Endothelial cell of umbilical vein (primary cell): ENCODE data around the gene CCIN. TPM values are rescaled to one million over a fixed set of nuclear protein-coding genes. Genes with fewer than 3 reads are reported as not detected.

Source experiments
- BruUV-seq: library from RNA; stranded (reverse); fragments of 400-500 nt; replicated peaks from 2 replicates; lab custom pipeline; 2021; lab: Mats Ljungman, UMichigan
- CTCF ChIA-PET: fragments of 300-600, 350-600 bp; sonication (Branson Sonifier 250); formaldehyde crosslinking; loops from one replicate; lab custom pipeline; 2021; ENCODE audit warnings: antibody characterized with exemption, inconsistent platforms; lab: Charles Lee
- POLR2A ChIA-PET: fragments of 300-600, 350-600 bp; sonication (Branson Sonifier 250); formaldehyde crosslinking; loops from one replicate; lab custom pipeline; 2021; ENCODE audit warnings: antibody characterized with exemption, inconsistent platforms; lab: Charles Lee
- DNase-seq: peaks from one replicate; pipeline ENCODE4 v3.0.0-alpha.2; 2011; ENCODE audit warnings: low read depth, low spot score
- FAIRE-seq: peaks from 2 replicates; lab custom pipeline; 2011; peaks lifted over from hg19 to GRCh38; lab: Jason Lieb, UNC
- H2AFZ ChIP-seq: 2 replicates; pipeline ENCODE4 v1.6.0; 2012; ENCODE audit warnings: low read depth, low read length, control low read depth, inconsistent platforms
- H3K27ac ChIP-seq: 2 replicates; pipeline ENCODE4 v1.5.1; 2011; ENCODE audit warnings: low read depth, mild to moderate bottlenecking, control low read depth, low read length, moderate library complexity; ENCODE audit not compliant: insufficient read depth
- H3K27me3 ChIP-seq, 2 experiments: 2 replicates each; pipeline versions ENCODE4 v1.6.0 to v1.6.1; 2011; ENCODE audit warnings: low read length in 2 of 2, mixed read lengths in 1 of 2; ENCODE audit not compliant: control insufficient read depth in 2 of 2, insufficient read depth in 2 of 2
- H3K36me3 ChIP-seq, 2 experiments: 2 replicates in 1 of 2; 3 replicates in 1 of 2; pipeline ENCODE4 v1.5.1; 2011; ENCODE audit warnings: low read length in 2 of 2, mild to moderate bottlenecking in 1 of 2, moderate library complexity in 1 of 2; ENCODE audit not compliant: control insufficient read depth in 2 of 2, insufficient read depth in 2 of 2; ENCODE audit errors: extremely low read depth in 1 of 2
- H3K4me1 ChIP-seq: 3 replicates; pipeline ENCODE4 v1.5.1; 2011; ENCODE audit warnings: mild to moderate bottlenecking, low read length; ENCODE audit not compliant: control insufficient read depth, insufficient read depth; ENCODE audit errors: extremely low read depth
- H3K4me2 ChIP-seq: 2 replicates; pipeline ENCODE4 v1.6.1; 2011; ENCODE audit warnings: low read length, control low read depth, mixed read lengths; ENCODE audit not compliant: insufficient read depth
- H3K4me3 ChIP-seq, 3 experiments: fragments of 200-600 bp in 1 of 3; sonication (generic), shearing (Covaris generic) in 1 of 3; replicated peaks in 1 of 3; 2 replicates each; pipeline ENCODE4 v1.5.1; 2011 to 2016; ENCODE audit warnings: control low read depth in 3 of 3, low read length in 3 of 3, mild to moderate bottlenecking in 2 of 3, inconsistent platforms in 1 of 3, low read depth in 1 of 3, moderate library complexity in 1 of 3; ENCODE audit not compliant: insufficient read depth in 1 of 3
- H3K79me2 ChIP-seq: 2 replicates; pipeline ENCODE4 v1.6.0; 2012; ENCODE audit warnings: low read length, inconsistent platforms; ENCODE audit not compliant: control insufficient read depth, insufficient read depth
- H3K9ac ChIP-seq: replicated peaks from 2 replicates; pipeline ENCODE3; 2011; ENCODE audit warnings: low read length, control low read depth; ENCODE audit not compliant: insufficient read depth; ENCODE audit errors: extremely low read depth
- H3K9me1 ChIP-seq: replicated peaks from 3 replicates; pipeline ENCODE4 v1.6.0; 2011; ENCODE audit warnings: mild to moderate bottlenecking, low read length; ENCODE audit not compliant: control insufficient read depth, insufficient read depth; ENCODE audit errors: extremely low read depth
- H3K9me3 ChIP-seq: replicated peaks from 2 replicates; pipeline ENCODE4 v1.5.1; 2012; ENCODE audit warnings: low read length, inconsistent platforms; ENCODE audit not compliant: control insufficient read depth, insufficient read depth
- H4K20me1 ChIP-seq: replicated peaks from 2 replicates; pipeline ENCODE3; 2011; ENCODE audit warnings: mild to moderate bottlenecking, low read length; ENCODE audit not compliant: control insufficient read depth, insufficient read depth; ENCODE audit errors: extremely low read depth
- CTCF ChIP-seq, 2 donors: IDR thresholded peaks; 1 replicate in 1 of 2; 2 replicates in 1 of 2; pipeline ENCODE4 v1.5.1; 2011; ENCODE audit warnings: low read length in 2 of 2, mild to moderate bottlenecking in 2 of 2, moderate library complexity in 2 of 2, control low read depth in 1 of 2, inconsistent platforms in 1 of 2, low read depth in 1 of 2; ENCODE audit not compliant: insufficient read depth in 1 of 2; ENCODE audit errors: extremely low read depth in 1 of 2
- EZH2 ChIP-seq: IDR thresholded peaks from 2 replicates; pipeline ENCODE4 v1.6.1; 2012; ENCODE audit warnings: borderline replicate concordance, low read depth, mild to moderate bottlenecking, moderate library complexity, low read length, inconsistent platforms; ENCODE audit not compliant: severe bottlenecking
- FOS ChIP-seq: IDR thresholded peaks from 2 replicates; pipeline ENCODE4 v1.6.1; 2011; ENCODE audit warnings: mild to moderate bottlenecking, low read length, moderate library complexity, borderline replicate concordance; ENCODE audit not compliant: insufficient read depth
- GATA2 ChIP-seq: IDR thresholded peaks from 2 replicates; pipeline ENCODE4 v1.7.0; 2011; ENCODE audit warnings: low read depth, mild to moderate bottlenecking, moderate library complexity, mixed read lengths, low read length; ENCODE audit not compliant: insufficient read length, insufficient read depth
- JUN ChIP-seq: IDR thresholded peaks from 2 replicates; pipeline ENCODE4 v1.6.1; 2011; ENCODE audit warnings: borderline replicate concordance, low read depth; ENCODE audit not compliant: insufficient read length, insufficient read depth
- MYC ChIP-seq: IDR thresholded peaks from one replicate; pipeline ENCODE4 v1.6.1; 2011; ENCODE audit warnings: mild to moderate bottlenecking, low read depth, low read length
- POLR2A ChIP-seq: IDR thresholded peaks from 2 replicates; pipeline ENCODE4 v1.6.1; 2012; ENCODE audit warnings: low read depth, mild to moderate bottlenecking, control low read depth, low read length
- POLR2AphosphoS5 ChIP-seq: IDR thresholded peaks from 2 replicates; pipeline ENCODE4 v1.6.1; 2012; ENCODE audit warnings: low read depth, mild to moderate bottlenecking, control low read depth, low read length, moderate library complexity; ENCODE audit not compliant: insufficient read depth
- dilution Hi-C: fragments of 300-500 bp; cut with MboI; formaldehyde crosslinking; loops from one replicate; pipeline ENCODE4 v1.15.0; 2019; ENCODE audit warnings: low sequenced_read_pairs; ENCODE audit not compliant: extremely low pct_ligation_motif_present
- intact Hi-C: fragments of 100-400 bp; cut with micrococcal nuclease; formaldehyde crosslinking; loops from one replicate; pipeline ENCODE4 v1.10.0; 2022
- polyA plus RNA-seq, 4 experiments: library from polyadenylated mRNA; depleted of rRNA in 3 of 4; stranded (reverse) in 3 of 4; unstranded in 1 of 4; fragments of >200 nt; gene quantifications; 2 replicates each; pipeline versions ENCODE4 v1.2.1 to v1.2.3, GENCODE V29; 2011 to 2012; ENCODE audit warnings: missing spikeins in 1 of 4
- total RNA-seq: library from RNA; stranded (reverse); gene quantifications from 2 replicates; pipeline ENCODE4 v1.2.3, GENCODE V29; 2021
- TF ChIP-seq, protein P1 (sequence below): IDR thresholded peaks from 2 replicates; pipeline ENCODE4 v1.6.1; 2011; ENCODE audit not compliant: insufficient read depth, insufficient read length

The CCIN gene
- total and polyA plus RNA-seq, 2 donors (not counting 3 experiments of a cell fraction or from before 2014, with no cell fraction given): 0.22 to 1.2 TPM

DNA sequence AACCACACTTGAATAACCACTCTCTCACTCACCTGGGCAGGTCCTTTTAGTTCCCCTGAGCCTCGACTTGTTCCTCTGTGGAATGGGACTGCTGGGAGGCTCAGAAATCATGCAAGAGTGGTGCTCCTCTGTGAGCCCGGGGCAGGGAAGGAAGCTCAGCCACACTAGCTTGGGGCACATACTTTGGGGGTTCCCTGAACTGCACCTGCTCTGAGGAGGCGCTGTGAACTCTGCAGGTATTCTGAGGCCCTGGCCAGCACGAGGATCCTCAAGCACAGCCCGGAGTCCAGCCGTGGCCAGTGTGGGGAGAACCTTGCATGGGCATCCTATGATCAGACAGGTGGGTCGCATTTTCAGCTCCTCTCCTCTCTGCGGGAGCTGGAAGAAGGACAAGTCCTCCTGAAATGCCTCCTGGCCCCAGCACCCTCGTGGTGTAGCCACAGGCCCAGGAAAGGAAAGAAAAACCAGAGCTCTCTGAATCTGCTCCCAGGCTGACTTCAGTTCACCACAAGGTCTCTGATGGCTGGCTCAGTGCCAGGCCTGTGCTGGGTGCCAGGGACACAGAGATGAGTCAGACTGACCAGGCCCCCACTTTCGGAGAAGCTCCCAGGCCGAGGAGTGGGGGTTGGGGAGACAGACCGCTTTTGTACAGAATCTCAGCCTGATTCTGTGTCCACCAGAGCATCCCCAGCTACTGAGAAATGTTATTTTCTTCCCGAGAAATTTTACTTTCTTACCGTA lies 20.7 kb upstream of the CCIN start:
- peaks cover 35% of the 10 kb centered on the region for H3K4me1 ChIP-seq
- H3K4me2 ChIP-seq: peak overlapping the region; percentile 59
- H3K9ac ChIP-seq: peak overlapping the region; percentile 18
- TF ChIP-seq POLR2A (no peak), MYC (no peak), GATA2 (no peak), FOS (peak; percentile 78), POLR2AphosphoS5 (peak; percentile 49), EZH2 (no peak), JUN (peak; percentile 42), CTCF (IDR thresholded peaks at IDR 0.05; ENCODE audit: extremely low read depth in 1 of 2, insufficient read depth in 1 of 2, low read depth in 1 of 2, low read length in 2 of 2) (no peak)
- TF ChIP-seq, protein P1, sequence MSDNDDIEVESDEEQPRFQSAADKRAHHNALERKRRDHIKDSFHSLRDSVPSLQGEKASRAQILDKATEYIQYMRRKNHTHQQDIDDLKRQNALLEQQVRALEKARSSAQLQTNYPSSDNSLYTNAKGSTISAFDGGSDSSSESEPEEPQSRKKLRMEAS: no peak
- H3K9me1 ChIP-seq: no peaks in the 10 kb centered on the region
- H3K9me3 ChIP-seq: no peaks in the 10 kb centered on the region
- no peaks in the 10 kb centered on the region for H3K36me3 ChIP-seq
- no peak overlapping the region for H3K4me3 ChIP-seq
- FAIRE-seq: peak; percentile 97
- dilution Hi-C loops (no loop called here), intact Hi-C loops (loop anchor here (2.0 kb wide), 1 partner anchor 14 kb away; no protein-coding TSS in a partner anchor)
- no peaks in the 10 kb centered on the region for H4K20me1 ChIP-seq
- DNase-seq: peak; percentile 86
- CTCF ChIA-PET: interaction anchor here (0.7 to 3.5 kb wide), 11 partner anchors 12 to 194 kb away, joined by 3 to 54 read pairs (median 5); partner anchors contain the start of genes CLTA and GLIPR2
- H3K79me2 ChIP-seq: no peaks in the 10 kb centered on the region
- no peak overlapping the region for H2AFZ ChIP-seq
- H3K27me3 ChIP-seq: no peaks in the 10 kb centered on the region
- no TSS peak for BruUV-seq
- POLR2A ChIA-PET: interaction anchor here (1.4 kb wide), 1 partner anchor 42 kb away, joined by 4 read pairs; the partner anchor contains the start of gene CLTA
- peak overlapping the region; percentile 69 for H3K27ac ChIP-seq
